ENCODE data around the gene CD40.

DNA sequence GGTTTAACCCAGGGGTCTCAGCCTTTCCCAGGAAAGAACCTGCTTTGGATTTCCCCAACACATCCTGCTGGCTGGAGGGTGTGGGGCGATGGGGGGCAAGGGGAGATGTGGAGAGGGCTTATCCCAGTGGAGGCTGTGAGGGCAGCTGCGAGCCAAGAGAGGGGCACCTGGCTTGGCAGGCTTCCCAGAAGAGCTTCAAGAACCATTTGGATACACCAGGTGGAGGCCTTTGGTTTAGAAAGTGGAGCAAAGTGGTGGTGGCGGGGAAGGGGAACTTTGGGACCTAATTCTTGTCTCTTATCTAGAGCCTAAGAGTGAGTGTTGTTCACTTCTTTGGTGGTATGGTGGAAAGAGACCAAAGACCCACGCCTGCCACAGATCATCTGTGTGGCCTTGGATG is 12.4 kb downstream of the CD40 start:
- TF ChIP-seq, protein P1, sequence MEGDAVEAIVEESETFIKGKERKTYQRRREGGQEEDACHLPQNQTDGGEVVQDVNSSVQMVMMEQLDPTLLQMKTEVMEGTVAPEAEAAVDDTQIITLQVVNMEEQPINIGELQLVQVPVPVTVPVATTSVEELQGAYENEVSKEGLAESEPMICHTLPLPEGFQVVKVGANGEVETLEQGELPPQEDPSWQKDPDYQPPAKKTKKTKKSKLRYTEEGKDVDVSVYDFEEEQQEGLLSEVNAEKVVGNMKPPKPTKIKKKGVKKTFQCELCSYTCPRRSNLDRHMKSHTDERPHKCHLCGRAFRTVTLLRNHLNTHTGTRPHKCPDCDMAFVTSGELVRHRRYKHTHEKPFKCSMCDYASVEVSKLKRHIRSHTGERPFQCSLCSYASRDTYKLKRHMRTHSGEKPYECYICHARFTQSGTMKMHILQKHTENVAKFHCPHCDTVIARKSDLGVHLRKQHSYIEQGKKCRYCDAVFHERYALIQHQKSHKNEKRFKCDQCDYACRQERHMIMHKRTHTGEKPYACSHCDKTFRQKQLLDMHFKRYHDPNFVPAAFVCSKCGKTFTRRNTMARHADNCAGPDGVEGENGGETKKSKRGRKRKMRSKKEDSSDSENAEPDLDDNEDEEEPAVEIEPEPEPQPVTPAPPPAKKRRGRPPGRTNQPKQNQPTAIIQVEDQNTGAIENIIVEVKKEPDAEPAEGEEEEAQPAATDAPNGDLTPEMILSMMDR (IDR thresholded peaks at IDR 0.05) = no peak
- no peak for TF ChIP-seq POLR2A (IDR thresholded peaks at IDR 0.05)
